Tibial artery (tissue), 4 donors: ENCODE data around the gene KIF6.

Source experiments
- DNase-seq, 2 donors: peaks; one replicate each; pipeline ENCODE4 v3.0.0-alpha.2; 2019
- H3K27ac ChIP-seq, 2 donors: fragments of 200-600 bp; sonication (generic) in 1 of 2; 1 replicate in 1 of 2; 2 replicates in 1 of 2; pipeline ENCODE4 v1.5.1; 2018 to 2019; ENCODE audit warnings: mild to moderate bottlenecking in 1 of 2
- H3K27me3 ChIP-seq, 2 donors: fragments of 200-600 bp; sonication (generic) in 1 of 2; one replicate each; pipeline versions ENCODE4 v1.5.1 to v1.6.0; 2016 to 2019
- H3K36me3 ChIP-seq, 3 donors: fragments of 200-600 bp; sonication (generic) in 2 of 3; one replicate each; pipeline ENCODE4 v1.5.1; 2016 to 2019; ENCODE audit warnings: mild to moderate bottlenecking in 2 of 3
- H3K4me1 ChIP-seq, 4 donors: fragments of 200-600 bp; sonication (generic) in 2 of 4; 1 replicate in 3 of 4; 2 replicates in 1 of 4; pipeline ENCODE4 v1.5.1; 2016 to 2019
- H3K4me3 ChIP-seq, 2 donors: fragments of 200-600 bp; sonication (generic) in 1 of 2; 1 replicate in 1 of 2; 2 replicates in 1 of 2; pipeline ENCODE4 v1.5.1; 2018 to 2019; ENCODE audit warnings: mild to moderate bottlenecking in 2 of 2
- H3K9me3 ChIP-seq, 3 donors: fragments of 200-600 bp; sonication (generic) in 1 of 3; one replicate each; pipeline ENCODE4 v1.5.1; 2016 to 2019
- CTCF ChIP-seq, 2 experiments: fragments of 200-600 bp in 1 of 2; fragments of 450-650 bp in 1 of 2; IDR thresholded peaks; one replicate each; pipeline ENCODE4 v1.5.1; 2017 to 2019; ENCODE audit warnings: antibody characterized with exemption in 2 of 2, mild to moderate bottlenecking in 1 of 2, moderate library complexity in 1 of 2
- intact Hi-C: fragments of 100-400 bp; cut with DNase I; formaldehyde crosslinking; loops from one replicate; pipeline ENCODE4 v1.15.0; 2023; ENCODE audit warnings: low total_unique reads

Gene KIF6

GRCh38 chr6:39303425-39304153 is 421.6 kb downstream of the KIF6 start:
- Histone ChIP-seq H3K9me3 (no peaks in the 10 kb centered on the region), H3K4me1 (peaks cover 0 to 11% (median 2%) of the 10 kb centered on the region in 4 donors), H3K36me3 (no peaks in the 10 kb centered on the region), H3K27ac (no peak overlapping the region), H3K4me3 (no peak overlapping the region), H3K27me3 (no peaks in the 10 kb centered on the region)
- DNase-seq = no peak
- no peak for TF ChIP-seq CTCF (IDR thresholded peaks at IDR 0.05)
- intact Hi-C loops = loop anchor here (2.0 to 10.0 kb wide), 3 partner anchors 137 to 429 kb away; no protein-coding TSS in a partner anchor

- intact Hi-C loops = loop anchor here (2.0 to 10.0 kb wide), 3 partner anchors 136 to 428 kb away; no protein-coding TSS in a partner anchor
- peak; percentile 72 to 81 for DNase-seq
- H3K4me1 ChIP-seq = peaks cover 0 to 11% (median 2%) of the 10 kb centered on the region in 4 donors
- no peak overlapping the region for H3K4me3 ChIP-seq
- H3K27me3 ChIP-seq = no peaks in the 10 kb centered on the region
- no peak overlapping the region for H3K27ac ChIP-seq
- peak; percentile 84 to 90 for TF ChIP-seq CTCF (IDR thresholded peaks at IDR 0.05)
- H3K36me3 ChIP-seq = no peaks in the 10 kb centered on the region
- H3K9me3 ChIP-seq = no peaks in the 10 kb centered on the region
These were observed 422.4 kb downstream of the KIF6 start for GRCh38 chr6:39302669-39303424.

GRCh38 chr6:39302011-39302410 is 423.2 kb downstream of the KIF6 start:
- Histone ChIP-seq H3K9me3 (no peaks in the 10 kb centered on the region), H3K4me3 (no peak overlapping the region), H3K27ac (no peak overlapping the region), H3K36me3 (no peaks in the 10 kb centered on the region), H3K4me1 (peaks cover 0 to 15% (median 3%) of the 10 kb centered on the region in 4 donors), H3K27me3 (no peaks in the 10 kb centered on the region)
- intact Hi-C loops = loop anchor here (2.0 to 10.0 kb wide), 3 partner anchors 135 to 427 kb away; no protein-coding TSS in a partner anchor
- no peak for TF ChIP-seq CTCF (IDR thresholded peaks at IDR 0.05)
- DNase-seq = no peak

GRCh38 chr6:39301606-39302005 is 423.6 kb downstream of the KIF6 start:
- Histone ChIP-seq H3K4me3 (no peak overlapping the region), H3K27ac (no peak overlapping the region), H3K9me3 (no peaks in the 10 kb centered on the region), H3K36me3 (no peaks in the 10 kb centered on the region), H3K27me3 (no peaks in the 10 kb centered on the region), H3K4me1 (peaks cover 0 to 19% (median 5%) of the 10 kb centered on the region in 4 donors)
- no peak for DNase-seq
- intact Hi-C loops = loop anchor here (2.0 to 10.0 kb wide), 3 partner anchors 135 to 427 kb away; no protein-coding TSS in a partner anchor
- no peak for TF ChIP-seq CTCF (IDR thresholded peaks at IDR 0.05)

GRCh38 chr6:39300739-39301138 is 424.5 kb downstream of the KIF6 start:
- Histone ChIP-seq H3K27ac (no peak overlapping the region), H3K9me3 (no peaks in the 10 kb centered on the region), H3K4me1 (peaks cover 0 to 21% (median 7%) of the 10 kb centered on the region in 4 donors), H3K4me3 (no peak overlapping the region), H3K36me3 (no peaks in the 10 kb centered on the region), H3K27me3 (no peaks in the 10 kb centered on the region)
- no peak for TF ChIP-seq CTCF (IDR thresholded peaks at IDR 0.05)
- intact Hi-C loops = loop anchor here (10.0 kb wide), 2 partner anchors 326 to 426 kb away; no protein-coding TSS in a partner anchor
- DNase-seq = no peak
